OCI-LY3 (cell line): ENCODE data around the gene SRF.

Experiments used
- H2AFZ ChIP-seq: fragments of 200-600, 300-600 bp; shearing (Covaris generic); 2 replicates; pipeline ENCODE4 v1.6.0; 2014; ENCODE audit warnings: antibody characterized with exemption, low read depth, low read length
- H3K27ac ChIP-seq: fragments of 200-600, 300-600 bp; sonication (generic); 2 replicates; pipeline ENCODE4 v1.5.1; 2014; ENCODE audit warnings: mild to moderate bottlenecking, low read length, moderate library complexity, mixed read lengths
- H3K27me3 ChIP-seq: fragments of 200-600, 300-600 bp; sonication (generic); 2 replicates; pipeline ENCODE4 v1.6.1; 2014; ENCODE audit warnings: low read depth, low read length, mixed read lengths
- H3K36me3 ChIP-seq: fragments of 200-600, 300-600 bp; sonication (generic); replicated peaks from 2 replicates; pipeline ENCODE3; 2014; ENCODE audit warnings: low read depth, low read length, mixed read lengths
- H3K4me1 ChIP-seq: fragments of 300-600, 200-600 bp; sonication (generic); 2 replicates; pipeline ENCODE4 v1.6.1; 2014; ENCODE audit warnings: low read length, mixed read lengths
- H3K4me2 ChIP-seq: fragments of 200-600, 300-600 bp; sonication (generic); 2 replicates; pipeline ENCODE4 v1.6.1; 2014; ENCODE audit warnings: low read length, mixed read lengths
- H3K4me3 ChIP-seq: fragments of 300-600, 200-600 bp; sonication (generic); 2 replicates; pipeline ENCODE4 v1.5.1; 2014; ENCODE audit warnings: antibody characterized with exemption, mild to moderate bottlenecking, low read length, moderate library complexity
- H3K79me2 ChIP-seq: fragments of 300-600, 200-600 bp; shearing (Covaris generic); 2 replicates; pipeline ENCODE4 v1.6.1; 2014; ENCODE audit warnings: mild to moderate bottlenecking, low read length, mixed read lengths
- H3K9ac ChIP-seq: fragments of 300-600, 200-600 bp; shearing (Covaris generic); 2 replicates; pipeline ENCODE4 v1.6.0; 2014; ENCODE audit warnings: mild to moderate bottlenecking, low read length, moderate library complexity
- H3K9me3 ChIP-seq: fragments of 200-600, 300-600 bp; shearing (Covaris generic); 2 replicates; pipeline ENCODE4 v1.6.1; 2014; ENCODE audit warnings: low read length, mixed read lengths; ENCODE audit not compliant: insufficient read depth
- H4K20me1 ChIP-seq: fragments of 200-600, 300-600 bp; sonication (generic); 2 replicates; pipeline ENCODE4 v1.6.1; 2016; ENCODE audit warnings: low read length, mixed read lengths; ENCODE audit not compliant: insufficient read depth
- EZH2phosphoT487 ChIP-seq: fragments of 200-600 bp; shearing (Covaris generic); IDR thresholded peaks from 2 replicates; pipeline ENCODE4 v1.6.1; 2018; ENCODE audit warnings: antibody characterized with exemption, mixed run types, low read depth
- TF ChIP-seq, protein P1 (sequence below): fragments of 200-600, 300-600 bp; sonication (generic); IDR thresholded peaks from 2 replicates; pipeline ENCODE4 v1.5.1; 2014; ENCODE audit warnings: antibody characterized with exemption, low read length, low read depth

Gene SRF

DNA sequence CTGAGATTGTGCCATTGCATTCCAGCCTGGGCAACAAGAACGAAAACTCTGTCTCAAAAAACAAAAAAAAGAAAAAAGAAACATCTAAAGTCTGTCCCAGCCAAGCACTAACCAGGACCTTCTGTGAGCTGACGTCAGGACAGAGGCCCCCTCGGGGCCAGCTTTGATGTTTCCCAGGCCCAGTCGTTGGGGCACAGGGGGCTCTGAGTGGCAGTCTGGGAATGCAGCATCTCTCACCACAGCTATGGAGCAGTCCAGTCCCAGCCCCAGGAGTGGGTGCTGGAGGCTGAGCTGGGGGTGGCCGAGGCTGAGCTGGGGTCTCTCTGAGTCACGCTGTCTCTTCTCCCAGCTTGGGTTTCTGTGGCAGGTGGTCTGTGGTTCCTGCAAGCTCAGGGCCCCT lies 46.0 kb upstream of the SRF start:
- Histone ChIP-seq H3K4me2 (no peak overlapping the region), H3K9me3 (no peaks in the 10 kb centered on the region), H3K27ac (no peak overlapping the region), H2AFZ (no peak overlapping the region), H3K79me2 (no peaks in the 10 kb centered on the region), H3K4me1 (peaks cover 3% of the 10 kb centered on the region; the same call in 1 of the 2 replicates), H3K9ac (no peak overlapping the region), H3K36me3 (no peaks in the 10 kb centered on the region), H3K4me3 (no peak overlapping the region), H4K20me1 (no peaks in the 10 kb centered on the region), H3K27me3 (peaks cover 4% of the 10 kb centered on the region; the same call in 1 of the 2 replicates)
- TF ChIP-seq, protein P1, sequence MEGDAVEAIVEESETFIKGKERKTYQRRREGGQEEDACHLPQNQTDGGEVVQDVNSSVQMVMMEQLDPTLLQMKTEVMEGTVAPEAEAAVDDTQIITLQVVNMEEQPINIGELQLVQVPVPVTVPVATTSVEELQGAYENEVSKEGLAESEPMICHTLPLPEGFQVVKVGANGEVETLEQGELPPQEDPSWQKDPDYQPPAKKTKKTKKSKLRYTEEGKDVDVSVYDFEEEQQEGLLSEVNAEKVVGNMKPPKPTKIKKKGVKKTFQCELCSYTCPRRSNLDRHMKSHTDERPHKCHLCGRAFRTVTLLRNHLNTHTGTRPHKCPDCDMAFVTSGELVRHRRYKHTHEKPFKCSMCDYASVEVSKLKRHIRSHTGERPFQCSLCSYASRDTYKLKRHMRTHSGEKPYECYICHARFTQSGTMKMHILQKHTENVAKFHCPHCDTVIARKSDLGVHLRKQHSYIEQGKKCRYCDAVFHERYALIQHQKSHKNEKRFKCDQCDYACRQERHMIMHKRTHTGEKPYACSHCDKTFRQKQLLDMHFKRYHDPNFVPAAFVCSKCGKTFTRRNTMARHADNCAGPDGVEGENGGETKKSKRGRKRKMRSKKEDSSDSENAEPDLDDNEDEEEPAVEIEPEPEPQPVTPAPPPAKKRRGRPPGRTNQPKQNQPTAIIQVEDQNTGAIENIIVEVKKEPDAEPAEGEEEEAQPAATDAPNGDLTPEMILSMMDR = no peak
- no peak for TF ChIP-seq EZH2phosphoT487

DNA sequence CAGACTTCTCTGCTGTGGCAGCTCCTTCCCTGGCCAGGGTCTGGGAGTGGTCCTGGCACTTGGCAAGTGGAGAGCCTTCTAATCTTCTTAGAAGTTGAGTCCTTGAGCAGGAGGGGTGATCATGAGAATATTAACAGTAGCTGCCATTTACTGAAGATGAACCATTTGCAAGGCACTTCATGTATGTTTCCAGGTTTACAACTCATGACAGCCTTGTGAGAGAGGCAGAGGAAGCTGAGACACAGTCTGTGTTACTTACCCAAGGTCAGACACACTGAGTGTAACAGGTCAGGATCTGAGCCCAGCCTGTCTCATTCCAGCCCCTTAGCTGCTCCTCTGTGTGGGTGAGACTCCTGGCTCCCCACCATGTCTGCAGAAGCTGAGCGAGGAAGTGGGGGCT lies 45.5 kb upstream of the SRF start:
- H3K27me3 ChIP-seq = peaks cover 4% of the 10 kb centered on the region; the same call in 1 of the 2 replicates
- TF ChIP-seq, protein P1 = no peak
- TF ChIP-seq EZH2phosphoT487 = no peak
- no peaks in the 10 kb centered on the region for H3K36me3 ChIP-seq
- no peak overlapping the region for H3K27ac ChIP-seq
- peaks cover 3% of the 10 kb centered on the region; the same call in 1 of the 2 replicates for H3K4me1 ChIP-seq
- H3K4me2 ChIP-seq = no peak overlapping the region
- no peak overlapping the region for H2AFZ ChIP-seq
- H3K4me3 ChIP-seq = no peak overlapping the region
- H3K9ac ChIP-seq = no peak overlapping the region
- no peaks in the 10 kb centered on the region for H3K79me2 ChIP-seq
- H4K20me1 ChIP-seq = no peaks in the 10 kb centered on the region
- no peaks in the 10 kb centered on the region for H3K9me3 ChIP-seq

DNA sequence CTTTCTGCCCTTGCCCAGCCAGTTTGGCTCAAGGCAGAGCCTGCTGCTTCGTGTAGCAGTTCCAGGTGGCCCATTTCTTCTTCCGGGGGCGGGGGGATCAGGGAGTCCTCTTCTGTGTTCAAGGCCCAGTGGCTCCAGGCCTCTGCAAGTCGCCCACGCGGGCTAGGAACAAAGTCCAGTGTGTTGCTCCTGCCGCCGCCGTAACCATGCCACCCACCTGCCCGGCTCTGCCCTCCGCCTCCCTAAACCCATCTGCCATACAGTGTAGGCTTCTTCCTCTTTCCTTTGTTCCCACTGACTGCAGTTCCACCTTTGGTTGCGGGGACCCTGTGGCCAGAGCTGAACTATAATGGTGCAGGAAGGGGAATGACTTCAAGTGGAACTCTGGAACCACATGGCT lies 43.9 kb upstream of the SRF start:
- no peak overlapping the region for H2AFZ ChIP-seq
- TF ChIP-seq, protein P1 = no peak
- no peak for TF ChIP-seq EZH2phosphoT487
- peaks cover 3% of the 10 kb centered on the region; the same call in 1 of the 2 replicates for H3K4me1 ChIP-seq
- no peaks in the 10 kb centered on the region for H3K36me3 ChIP-seq
- no peak overlapping the region for H3K9ac ChIP-seq
- no peak overlapping the region for H3K27ac ChIP-seq
- no peak overlapping the region for H3K4me3 ChIP-seq
- no peaks in the 10 kb centered on the region for H3K9me3 ChIP-seq
- no peak overlapping the region for H3K4me2 ChIP-seq
- H3K27me3 ChIP-seq = peaks cover 4% of the 10 kb centered on the region; the same call in 1 of the 2 replicates
- no peaks in the 10 kb centered on the region for H3K79me2 ChIP-seq
- H4K20me1 ChIP-seq = no peaks in the 10 kb centered on the region

DNA sequence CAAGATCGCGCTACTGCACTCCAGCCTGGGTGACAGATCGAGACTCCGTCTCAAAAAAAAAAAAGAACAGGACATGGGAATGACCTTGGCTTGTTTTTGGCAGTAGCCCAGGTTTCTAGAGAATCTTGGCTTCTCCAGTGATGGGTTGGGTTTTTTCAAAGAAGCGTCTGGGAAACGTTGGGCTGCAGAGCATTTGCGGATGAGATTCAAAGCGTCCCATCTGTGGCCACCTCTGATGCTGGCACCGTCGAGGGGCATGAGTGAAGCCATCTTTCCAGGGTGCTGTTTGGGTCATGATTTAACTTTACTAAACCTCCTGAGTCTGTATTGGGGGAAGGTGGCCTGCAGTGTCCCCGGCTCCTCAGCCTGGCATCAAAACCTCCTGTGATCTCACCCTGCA lies 43.2 kb upstream of the SRF start:
- H3K4me1 ChIP-seq = peaks cover 3% of the 10 kb centered on the region; the same call in 1 of the 2 replicates
- H4K20me1 ChIP-seq = no peaks in the 10 kb centered on the region
- H3K9ac ChIP-seq = no peak overlapping the region
- H3K36me3 ChIP-seq = no peaks in the 10 kb centered on the region
- TF ChIP-seq, protein P1 = no peak
- no peak for TF ChIP-seq EZH2phosphoT487
- no peak overlapping the region for H3K27ac ChIP-seq
- no peak overlapping the region for H2AFZ ChIP-seq
- peaks cover 4% of the 10 kb centered on the region; the same call in 1 of the 2 replicates for H3K27me3 ChIP-seq
- no peaks in the 10 kb centered on the region for H3K79me2 ChIP-seq
- no peak overlapping the region for H3K4me2 ChIP-seq
- H3K4me3 ChIP-seq = no peak overlapping the region
- no peaks in the 10 kb centered on the region for H3K9me3 ChIP-seq
